AG08396 (cell line): ENCODE data around the gene PCAT7.
A peak's percentile ranks its signal among the peaks of the same experiment; 100 is the strongest.
"Not testable (repeated sequence)": the region's sequence is repeated elsewhere in the genome, so short reads cannot be mapped to it uniquely, and the experiment has no call there.

Experiments used
- DNase-seq: peaks from one replicate; pipeline ENCODE4 v3.0.0; 2012; ENCODE audit warnings: low spot score, mixed read lengths

PCAT7 gene

DNA sequence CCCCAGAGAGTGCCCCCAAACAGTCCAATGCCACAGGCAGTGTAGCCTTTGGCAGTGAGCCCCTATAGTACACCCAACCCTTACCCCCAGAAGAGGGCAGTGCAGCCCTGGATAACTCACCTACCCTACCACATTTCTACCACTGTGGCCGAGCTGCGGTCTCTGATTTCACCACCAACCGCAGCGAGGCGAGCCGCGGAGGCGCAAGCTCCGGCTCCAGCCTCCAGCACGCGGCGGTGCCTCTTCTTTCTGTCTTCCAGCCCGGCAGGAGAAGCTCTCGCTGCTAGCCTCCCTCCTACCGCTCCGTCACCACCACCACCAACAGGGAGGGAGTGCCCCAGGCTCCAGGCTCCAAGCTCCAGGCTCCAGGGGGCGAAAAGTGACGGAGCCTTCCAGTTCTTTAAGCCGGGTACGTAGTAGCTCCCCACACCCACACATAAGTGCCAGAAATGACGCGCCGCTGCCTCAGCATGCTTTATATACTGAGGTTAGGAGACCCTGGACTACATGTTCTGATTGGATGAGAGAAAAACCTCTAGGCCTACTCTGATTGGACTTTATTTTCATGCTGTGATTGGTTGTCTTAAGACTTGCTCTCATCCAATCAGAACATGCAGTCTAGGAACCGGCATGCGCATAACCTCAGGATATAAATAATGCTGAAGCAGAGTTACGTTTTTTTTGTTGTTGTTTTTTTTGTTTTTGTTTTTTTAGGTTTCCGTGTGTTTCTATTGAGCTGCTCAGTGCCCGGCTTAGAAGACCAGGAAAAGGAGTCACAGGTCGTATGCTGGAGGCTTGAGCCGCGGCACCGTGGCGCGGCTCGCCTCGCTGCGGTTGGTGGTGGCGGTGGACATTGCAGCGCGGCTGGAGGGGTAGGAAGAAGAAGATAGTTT, at the start of gene PCAT7:
PCAT7 (plus strand) TSS at position 645 of the 893 bp plus-strand sequence.
- peak; percentile 40 for DNase-seq

DNA sequence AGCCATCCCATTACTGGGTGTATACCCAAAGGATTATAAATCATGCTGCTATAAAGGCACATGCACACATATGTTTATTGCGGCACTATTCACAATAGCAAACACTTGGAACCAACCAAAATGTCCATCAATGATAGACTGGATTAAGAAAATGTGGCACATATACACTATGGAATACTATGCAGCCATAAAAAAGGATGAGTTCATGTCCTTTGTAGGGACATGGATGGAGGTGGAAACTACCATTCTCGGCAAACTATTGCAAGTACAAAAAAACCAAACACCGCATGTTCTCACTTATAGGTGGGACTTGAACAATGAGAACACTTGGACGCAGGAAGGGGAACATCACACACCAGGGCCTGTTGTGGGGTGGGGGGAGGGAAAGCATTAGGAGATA, 48.5 kb upstream of the PCAT7 start:
- DNase-seq, result not testable (repeated sequence)

DNA sequence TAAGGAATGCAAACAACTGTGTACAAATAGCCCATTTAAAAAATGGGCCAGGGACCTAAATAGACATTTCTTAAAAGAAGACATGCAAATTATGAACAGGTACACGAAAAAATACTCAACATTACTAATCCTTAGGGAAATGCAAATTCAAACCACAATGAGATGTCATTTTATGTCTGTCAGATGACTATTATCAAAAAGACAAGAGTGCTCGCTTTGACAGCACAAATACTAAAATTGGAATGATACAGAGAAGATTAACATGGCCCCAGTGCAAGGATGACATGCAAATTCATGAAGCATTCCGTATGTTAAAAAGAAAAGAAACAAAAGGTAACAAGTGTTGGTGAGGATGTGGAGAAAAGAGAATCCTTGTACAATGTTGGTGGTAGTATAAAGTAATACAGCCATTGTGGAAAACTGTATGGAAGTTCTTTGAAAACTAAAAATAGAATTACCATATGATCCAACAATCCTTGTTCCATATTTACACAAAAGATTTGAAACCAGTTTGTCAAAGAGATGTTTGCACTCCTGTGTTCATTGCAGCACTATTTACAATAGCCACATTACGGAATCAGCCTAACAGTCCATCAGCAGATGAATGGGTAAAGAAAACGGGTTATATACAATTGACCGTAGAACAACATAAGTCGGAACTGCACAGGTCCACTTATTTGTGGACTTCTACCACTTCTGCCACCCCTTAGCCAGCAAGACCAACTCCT, 47.2 kb upstream of the PCAT7 start:
- no peak for DNase-seq

DNA sequence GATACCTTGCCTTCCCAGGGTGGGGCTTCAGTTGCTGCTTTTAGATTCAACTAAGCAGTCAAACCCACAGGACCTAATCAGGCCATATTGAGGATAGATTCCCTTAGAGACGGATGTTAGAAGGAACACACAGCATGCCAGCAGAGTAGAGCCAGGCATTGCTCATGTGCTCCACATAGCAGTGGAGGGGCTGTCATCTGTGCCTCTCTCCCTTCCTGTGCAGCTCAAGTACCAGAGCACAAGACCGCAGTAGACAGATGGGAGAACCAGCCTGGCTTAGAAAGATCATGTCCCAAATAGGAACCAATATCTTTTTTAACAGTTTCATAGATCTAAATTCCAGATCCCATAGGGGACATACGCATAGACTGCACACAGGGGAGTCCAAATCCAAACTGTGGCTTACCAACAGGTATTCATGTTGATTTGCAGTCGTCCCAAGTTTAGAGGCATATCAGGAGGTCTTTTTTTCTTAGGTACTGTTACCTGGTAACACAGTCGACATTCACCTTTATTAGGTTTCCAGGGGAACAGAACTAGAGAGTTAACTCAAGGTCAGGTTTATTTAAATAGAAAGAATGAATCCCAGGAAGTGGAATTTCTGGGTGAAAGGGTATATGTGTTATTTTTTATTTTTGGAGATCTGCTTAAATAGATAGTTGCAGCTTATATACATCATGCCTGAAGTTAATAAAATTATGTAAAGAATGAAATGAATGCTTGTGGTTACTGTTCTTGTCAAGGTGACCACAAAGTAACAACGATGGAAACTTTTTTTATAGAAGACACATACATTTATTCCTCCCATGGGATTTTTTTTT, 43.5 kb upstream of the PCAT7 start:
- no peak for DNase-seq

DNA sequence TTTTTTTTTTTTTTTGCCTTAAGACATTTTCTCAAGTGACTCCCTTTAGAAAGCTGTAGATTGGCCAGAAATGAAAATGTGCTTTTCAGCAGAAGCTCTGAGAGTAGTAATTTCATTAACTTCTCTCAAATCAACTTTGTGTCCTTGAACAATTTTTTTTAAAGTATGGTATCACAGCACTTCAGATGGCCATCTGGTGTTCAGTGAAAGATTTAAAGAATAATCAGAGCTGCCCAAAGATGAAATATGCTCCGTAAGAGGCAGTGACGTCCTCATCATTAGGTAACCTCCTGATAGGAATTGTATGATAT, 43.0 kb upstream of the PCAT7 start:
- no peak for DNase-seq

DNA sequence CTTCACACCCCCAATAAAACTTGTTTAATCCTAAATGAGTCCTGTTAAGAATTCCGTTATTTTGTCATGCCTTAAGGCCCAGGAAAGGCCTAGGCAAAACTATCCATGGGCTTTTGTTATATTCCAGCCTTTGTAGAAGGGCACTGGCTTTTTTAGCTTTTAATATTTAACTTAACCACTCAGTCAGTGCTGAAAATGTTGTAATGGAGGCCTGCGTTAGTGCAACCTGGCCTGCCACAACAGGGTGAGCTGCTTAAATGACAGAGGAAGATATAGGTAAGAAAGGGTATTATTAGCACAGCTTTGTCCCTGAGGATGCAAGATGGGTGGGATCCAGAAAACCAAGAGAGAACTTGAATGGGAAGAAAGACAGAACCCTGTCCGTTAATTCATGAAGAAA, 40.2 kb upstream of the PCAT7 start:
- DNase-seq, result no peak

DNA sequence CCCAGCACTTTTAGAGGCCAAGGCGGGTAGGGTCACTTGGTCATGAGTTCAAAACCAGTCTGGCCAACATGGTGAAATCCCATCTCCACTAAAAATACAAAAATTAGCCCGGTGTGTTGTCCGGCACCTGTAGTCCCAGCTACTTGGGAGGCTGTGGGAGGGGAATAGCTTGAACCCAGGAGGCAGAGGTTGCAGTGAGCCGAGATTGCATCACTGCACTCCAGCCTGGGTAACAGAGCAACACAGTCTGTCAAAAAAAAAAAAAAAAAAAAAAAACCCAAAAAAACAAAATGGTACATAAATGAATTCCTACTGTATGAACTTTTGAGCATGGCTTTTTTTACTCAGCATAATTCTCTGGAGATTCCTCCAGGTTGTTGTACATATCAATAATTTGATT, 37.6 kb upstream of the PCAT7 start:
- no peak for DNase-seq

DNA sequence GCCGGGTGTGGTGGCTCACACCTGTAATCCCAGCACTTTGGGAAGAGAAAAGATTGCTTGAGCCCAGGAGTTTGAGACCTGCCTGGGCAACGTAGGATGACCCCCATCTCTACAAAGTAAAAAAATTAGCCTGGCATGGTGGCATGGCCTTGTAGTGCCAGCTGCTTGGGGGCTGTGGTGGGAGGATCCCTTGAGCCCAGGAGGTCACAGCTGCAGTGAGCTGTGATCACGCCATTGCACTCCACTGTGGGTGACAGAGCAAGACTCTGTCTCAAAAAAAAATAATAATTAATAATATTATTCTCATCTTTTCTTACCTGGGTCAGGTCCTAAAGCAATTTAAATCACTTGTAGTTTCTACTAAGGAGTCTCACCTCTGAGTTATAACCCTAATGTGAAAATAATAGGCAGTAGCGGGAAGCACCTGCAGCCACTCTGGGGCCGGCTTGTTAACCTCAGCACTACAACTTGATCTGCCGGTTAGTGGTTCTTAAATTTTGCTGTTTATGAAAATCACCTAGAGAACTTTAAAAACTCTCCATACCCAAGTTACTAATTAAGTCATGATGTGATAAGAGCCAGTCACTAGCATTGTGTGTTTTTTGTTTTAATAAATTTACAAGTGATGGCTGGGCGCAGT, 29.4 kb upstream of the PCAT7 start:
- DNase-seq, result no peak

DNA sequence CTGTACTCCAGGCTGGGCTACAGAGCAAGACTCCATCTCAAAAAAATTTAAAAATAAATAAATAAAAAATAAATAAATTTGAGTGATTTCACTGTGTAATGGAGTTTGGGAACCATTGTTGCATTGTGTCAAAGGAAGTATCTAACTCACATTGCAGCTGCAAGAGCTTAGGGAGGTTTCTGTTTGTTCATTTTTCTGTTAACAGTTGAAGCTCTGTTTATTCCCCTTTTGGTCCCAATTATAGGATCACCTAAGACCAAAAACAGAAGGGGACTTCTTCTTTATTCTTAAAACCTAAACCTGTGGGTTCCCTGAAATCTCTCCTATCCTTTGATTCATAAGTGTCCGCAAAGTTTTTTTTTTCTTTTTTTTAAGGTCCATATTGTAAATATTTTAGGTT, 28.6 kb upstream of the PCAT7 start:
- DNase-seq, result no peak

DNA sequence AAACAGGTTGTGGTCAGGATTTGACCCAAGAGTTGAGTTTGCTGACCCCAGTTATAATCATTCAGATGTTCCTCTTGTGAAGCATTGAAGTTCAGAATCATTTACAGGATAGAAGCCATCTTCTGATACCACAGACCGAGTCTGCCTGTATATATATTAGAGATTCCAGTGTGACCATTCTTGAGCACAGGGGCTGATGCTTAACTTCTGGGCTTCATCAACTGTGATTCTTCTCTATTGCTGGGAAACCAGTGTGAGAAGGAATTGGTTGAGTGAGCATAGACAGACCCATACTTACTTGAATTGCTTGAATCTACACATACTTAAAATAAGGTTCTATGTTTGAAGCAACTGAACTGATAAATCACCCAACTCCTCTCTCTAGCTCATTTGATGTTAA, 27.9 kb upstream of the PCAT7 start:
- no peak for DNase-seq

DNA sequence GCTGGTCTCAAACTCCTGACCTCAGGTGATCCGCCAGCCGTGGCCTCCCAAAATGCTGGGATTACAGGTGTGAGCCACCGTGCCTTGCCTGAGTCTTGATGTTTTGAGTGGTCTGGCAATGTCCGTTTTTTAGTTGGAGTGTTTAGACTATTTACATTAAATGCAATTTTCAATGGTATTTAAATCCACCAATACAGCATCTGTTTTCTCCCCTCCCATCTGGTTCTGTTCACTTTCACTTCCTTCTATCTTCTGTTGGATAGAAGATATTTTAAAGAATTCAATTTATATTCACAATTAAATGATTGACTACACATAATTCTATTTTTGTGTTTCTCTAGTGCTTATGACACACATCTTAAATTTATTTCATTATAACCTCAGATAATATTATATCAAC, 26.0 kb upstream of the PCAT7 start:
- DNase-seq, result no peak

DNA sequence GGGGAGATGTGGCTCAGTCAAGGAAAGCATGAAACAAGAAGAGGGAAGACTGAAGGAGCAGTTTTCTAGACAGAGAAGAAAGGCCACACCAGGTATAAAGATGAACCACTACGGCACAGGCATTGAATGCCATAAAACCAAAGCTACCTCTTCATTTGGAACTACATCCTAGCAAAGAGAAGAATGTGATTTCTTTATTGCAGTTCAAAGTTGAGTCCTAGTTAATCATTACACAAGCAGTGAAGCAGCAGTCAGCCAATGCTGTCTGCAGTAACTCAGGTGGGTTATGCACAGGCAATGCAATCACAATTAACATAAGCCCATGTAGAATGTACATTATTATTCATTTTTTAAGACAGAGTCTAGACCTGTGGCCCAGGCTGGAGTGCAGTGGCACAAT, 21.7 kb upstream of the PCAT7 start:
- DNase-seq, result no peak

DNA sequence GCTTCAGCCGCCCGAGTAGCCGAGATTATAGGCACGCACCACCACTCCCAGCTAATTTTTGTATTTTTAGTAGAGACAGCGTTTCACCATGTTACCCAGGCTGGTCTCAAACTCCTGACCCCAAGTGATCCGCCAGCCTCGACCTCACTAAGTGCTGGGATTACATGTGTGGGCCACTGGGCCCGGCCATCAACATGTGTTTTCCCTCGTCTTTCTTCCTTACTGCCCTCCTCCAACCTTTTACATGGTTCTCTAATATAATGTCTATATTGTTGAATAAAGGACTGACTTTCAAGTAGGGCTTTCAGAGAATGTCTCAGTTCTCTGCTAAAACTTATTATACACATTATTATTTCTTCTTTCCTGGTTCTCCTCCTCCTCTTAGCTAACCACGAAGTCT, 21.3 kb upstream of the PCAT7 start:
- no peak for DNase-seq

DNA sequence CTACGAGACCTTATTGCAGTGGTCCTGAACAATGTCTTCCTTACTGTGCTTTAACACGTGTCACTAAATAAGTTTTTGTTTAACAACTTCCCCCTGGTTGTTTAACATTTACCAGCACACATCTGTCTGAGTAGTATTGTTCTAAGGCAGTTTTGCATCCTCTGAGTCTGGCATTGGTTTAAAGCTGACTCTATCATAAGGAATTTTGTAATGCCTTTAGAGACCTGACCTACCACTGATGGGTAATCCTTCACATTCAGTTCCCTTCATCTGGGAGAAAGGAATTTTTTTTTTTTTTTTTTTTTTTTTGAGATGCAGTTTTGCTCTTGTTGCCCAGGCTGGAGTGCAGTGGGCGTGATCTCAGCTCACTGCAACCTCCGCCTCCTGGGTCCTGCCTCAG, 20.0 kb upstream of the PCAT7 start:
- DNase-seq, result no peak

DNA sequence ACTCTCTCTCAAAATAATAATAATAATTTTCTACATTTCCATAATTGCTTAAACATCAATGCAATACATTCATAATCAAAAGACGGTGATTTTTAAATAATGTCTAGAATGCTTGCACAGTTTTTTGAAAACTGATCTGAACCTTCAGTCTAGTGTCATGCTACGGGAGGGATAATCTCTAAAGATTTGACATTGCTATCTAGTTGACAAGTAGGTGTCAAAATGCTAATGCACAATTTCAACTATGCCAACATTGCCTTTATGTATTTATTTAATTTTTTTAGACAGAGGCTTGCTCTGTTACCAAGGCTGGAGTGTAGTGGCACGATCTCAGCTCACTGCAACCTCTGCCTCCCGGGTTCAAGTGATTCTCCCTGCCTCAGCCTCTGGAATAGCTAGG, 16.0 kb upstream of the PCAT7 start:
- DNase-seq, result no peak

DNA sequence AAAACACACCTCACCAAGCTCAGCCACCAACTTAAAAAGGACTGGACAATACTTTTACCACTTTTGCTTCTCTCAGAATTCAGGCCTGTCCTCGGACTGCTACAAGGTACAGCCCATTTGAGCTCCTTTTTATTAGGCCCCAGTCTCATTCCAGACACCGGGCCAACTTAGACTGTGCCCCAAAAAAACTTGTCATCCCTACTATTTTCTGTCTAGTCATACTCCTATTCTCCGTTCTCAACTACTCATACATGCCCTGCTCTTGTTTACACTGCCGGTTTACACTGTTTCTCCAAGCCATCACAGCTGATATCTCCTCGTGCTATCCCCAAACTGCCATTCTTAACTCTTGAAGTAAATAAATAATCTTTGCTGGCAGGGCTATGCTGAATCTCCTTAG, 10.5 kb upstream of the PCAT7 start:
- DNase-seq, result not testable (repeated sequence)

DNA sequence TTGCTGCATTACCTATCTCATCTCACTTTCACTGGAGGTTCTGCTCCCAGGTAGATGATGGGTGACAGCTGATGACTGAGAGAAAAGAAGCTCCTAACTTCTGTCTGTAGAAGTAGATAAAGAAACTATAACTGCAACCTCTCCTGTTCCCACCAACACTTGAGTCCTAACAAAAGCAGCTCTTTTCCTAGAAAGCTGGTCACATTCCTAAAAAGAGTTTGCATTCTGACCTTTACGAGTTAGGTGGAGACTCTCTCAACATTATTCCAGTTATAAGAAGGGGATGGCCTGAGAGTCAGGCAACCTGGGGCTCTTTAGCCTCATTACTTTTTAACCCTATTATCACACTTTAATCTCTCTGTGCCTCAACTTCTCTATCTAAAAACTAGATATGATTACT, 8.9 kb upstream of the PCAT7 start:
- no peak for DNase-seq

DNA sequence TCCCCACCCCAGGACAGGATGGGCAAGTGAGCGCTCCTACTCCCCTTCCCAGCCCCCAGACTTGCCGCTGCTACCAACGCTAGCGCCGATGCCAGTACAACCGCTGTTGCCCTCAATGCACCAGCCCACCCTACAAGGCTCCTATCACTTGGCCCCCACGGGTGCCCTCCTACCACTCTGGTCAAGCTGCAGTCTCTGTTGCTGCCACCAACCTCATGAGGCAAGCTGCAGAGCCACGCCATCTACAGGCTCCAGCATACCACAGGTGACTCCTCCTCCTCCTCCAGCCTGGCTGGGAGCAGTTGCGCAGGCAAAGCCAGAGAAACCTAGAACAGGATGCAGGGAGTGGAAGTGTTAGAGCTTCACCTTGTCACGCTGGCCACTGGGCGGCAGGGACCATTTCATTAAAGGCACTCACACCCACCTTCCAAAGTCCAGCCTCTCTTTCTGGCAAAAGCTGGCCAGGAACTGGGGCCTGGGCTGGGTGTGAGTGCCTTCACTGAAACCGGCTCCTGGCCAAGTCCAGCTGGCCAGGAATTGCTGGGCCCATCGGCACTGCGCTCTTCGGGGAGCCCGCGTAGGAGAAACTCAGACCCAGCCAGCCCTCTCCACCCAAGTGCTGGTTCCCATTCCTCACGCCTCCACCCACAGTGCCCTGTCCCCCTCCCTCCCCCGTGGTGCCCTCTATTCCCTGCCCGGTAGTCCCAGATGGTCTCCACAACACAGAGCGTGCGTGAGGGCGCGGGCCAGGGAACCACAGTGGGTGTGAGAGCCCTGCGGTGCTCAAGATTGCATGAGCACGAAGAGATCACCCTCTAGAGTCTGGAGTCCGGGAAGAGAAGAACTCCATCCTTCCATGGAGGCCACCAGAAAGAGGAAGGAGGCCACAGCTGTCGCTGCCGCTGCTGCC, 1.6 kb upstream of the PCAT7 start:
- no peak for DNase-seq

DNA sequence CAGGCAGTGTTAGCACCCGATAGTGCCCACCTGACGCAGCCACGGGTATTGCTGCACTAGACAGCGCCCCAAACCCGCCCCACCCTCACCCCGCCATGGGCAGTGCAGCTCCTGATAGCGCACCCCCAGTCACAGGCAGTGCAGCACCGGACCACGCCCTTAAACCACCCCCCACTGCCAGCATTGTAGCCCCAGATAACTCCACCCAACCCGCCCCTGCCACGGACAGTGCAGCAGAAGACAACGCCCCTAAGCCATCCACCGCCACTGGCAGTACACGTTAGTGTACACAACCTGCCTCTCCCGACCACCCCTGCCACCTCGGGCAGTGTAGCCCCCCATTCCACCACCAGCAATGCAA, 825 bp upstream of the PCAT7 start:
- DNase-seq, result no peak

DNA sequence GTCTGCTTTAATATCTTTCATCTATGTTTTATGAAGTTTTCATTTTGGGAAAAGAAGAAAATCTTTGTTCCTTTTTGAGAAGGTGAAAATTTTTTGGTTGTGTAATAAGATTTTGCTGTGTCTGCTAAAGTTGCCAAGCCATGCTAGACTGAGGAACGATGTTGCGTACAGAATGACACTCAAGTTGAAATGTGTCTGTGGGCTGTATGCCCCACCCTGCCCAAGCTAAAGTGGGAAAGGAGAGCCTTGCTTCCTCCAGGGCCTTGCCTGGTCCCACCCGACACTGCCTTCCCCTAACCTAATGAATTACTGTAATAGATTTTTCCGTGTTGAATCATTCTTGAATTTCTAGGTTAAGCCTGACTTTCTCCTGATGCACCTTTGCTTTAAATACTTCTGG, 2.5 kb downstream of the PCAT7 start:
- no peak for DNase-seq

DNA sequence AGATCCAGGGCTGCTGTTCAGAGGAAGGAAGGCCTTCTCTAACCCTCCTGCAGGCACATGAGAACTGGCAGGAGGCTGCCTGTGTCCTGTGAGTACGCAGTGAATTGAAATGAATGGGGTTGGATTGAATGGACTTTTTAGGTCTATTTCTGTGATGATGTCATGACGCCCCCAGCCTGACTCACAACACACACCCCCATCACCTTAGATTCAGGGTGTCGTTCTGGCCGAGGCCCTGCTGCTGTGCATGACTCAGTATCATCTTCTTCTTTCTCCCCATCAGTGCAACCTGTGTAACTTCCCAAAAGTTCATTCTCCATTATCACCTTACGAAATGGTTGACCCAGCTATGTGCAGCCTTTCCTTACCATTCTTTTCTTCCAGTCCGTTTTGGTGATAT, 5.4 kb downstream of the PCAT7 start:
- DNase-seq, result no peak
